WTC11 (cell line): ENCODE data around the gene CHTF18. TPM values are rescaled to one million over a fixed set of nuclear protein-coding genes. Genes with fewer than 3 reads are reported as not detected.

Experiments
- ATAC-seq: fragments of 200-7000 bp; cut with Tn5 transposase; 2 replicates; pipeline ENCODE4 v1.10.0; 2021; ENCODE audit warnings: mild to moderate bottlenecking, moderate library complexity
- CTCF ChIA-PET: fragments of 300-600 bp; sonication (Branson Sonifier 250); formaldehyde crosslinking; loops from one replicate; lab custom pipeline; 2021; ENCODE audit warnings: antibody characterized with exemption; lab: Charles Lee
- POLR2A ChIA-PET: fragments of 350-600 bp; sonication (Branson Sonifier 250); formaldehyde crosslinking; loops from one replicate; lab custom pipeline; 2021; ENCODE audit warnings: antibody characterized with exemption; lab: Charles Lee
- DNase-seq: peaks from one replicate; pipeline ENCODE4 v3.0.0; 2021; ENCODE audit warnings: low spot score
- H3K27ac Mint-ChIP-seq: 2 replicates; pipeline ENCODE4 v1.8.0; 2021; ENCODE audit warnings: mixed read lengths
- H3K27me3 Mint-ChIP-seq: 2 replicates; pipeline ENCODE4 v1.8.0; 2021; ENCODE audit warnings: low read depth, mild to moderate bottlenecking, moderate library complexity, mixed read lengths
- H3K36me3 Mint-ChIP-seq: 2 replicates; pipeline ENCODE4 v1.8.0; 2021; ENCODE audit warnings: mixed read lengths
- H3K4me1 Mint-ChIP-seq: 2 replicates; pipeline ENCODE4 v1.8.0; 2022; ENCODE audit warnings: mixed read lengths
- H3K4me3 Mint-ChIP-seq: 2 replicates; pipeline ENCODE4 v1.8.0; 2021; ENCODE audit warnings: mild to moderate bottlenecking, moderate library complexity, mixed read lengths
- H3K9me3 Mint-ChIP-seq: 2 replicates; pipeline ENCODE4 v1.8.0; 2021; ENCODE audit warnings: mixed read lengths
- AR ChIP-seq: fragments of 250-450 bp; sonication (Bioruptor Pico); IDR thresholded peaks from 2 replicates; pipeline ENCODE4 v1.9.0; 2021; ENCODE audit warnings: mild to moderate bottlenecking
- ATF1 ChIP-seq: sonication (generic); formaldehyde crosslinking; IDR thresholded peaks from 2 replicates; pipeline ENCODE4 v1.8.1; 2023; ENCODE audit warnings: mild to moderate bottlenecking, moderate library complexity, missing genetic modification reagents
- CDX4 ChIP-seq: fragments of 250-450 bp; sonication (Bioruptor Pico); IDR thresholded peaks from 2 replicates; pipeline ENCODE4 v1.9.0; 2021; ENCODE audit warnings: moderate library complexity, mild to moderate bottlenecking, inconsistent platforms, borderline replicate concordance
- CREM ChIP-seq: sonication (generic); formaldehyde crosslinking; IDR thresholded peaks from 2 replicates; pipeline ENCODE4 v1.8.1; 2022; ENCODE audit warnings: mild to moderate bottlenecking, missing genetic modification reagents, moderate library complexity
- E2F1 ChIP-seq: sonication (generic); formaldehyde crosslinking; IDR thresholded peaks from 2 replicates; pipeline ENCODE4 v1.8.0; 2022; ENCODE audit warnings: mild to moderate bottlenecking, missing genetic modification reagents
- E2F5 ChIP-seq: sonication (generic); formaldehyde crosslinking; IDR thresholded peaks from 2 replicates; pipeline ENCODE4 v1.8.1; 2022; ENCODE audit warnings: mild to moderate bottlenecking, moderate library complexity, missing genetic modification reagents
- ETV6 ChIP-seq: sonication (generic); formaldehyde crosslinking; IDR thresholded peaks from 2 replicates; pipeline ENCODE4 v1.8.1; 2022; ENCODE audit warnings: mild to moderate bottlenecking, missing genetic modification reagents
- FOXP1 ChIP-seq: sonication (generic); formaldehyde crosslinking; IDR thresholded peaks from 2 replicates; pipeline ENCODE4 v1.8.0; 2022; ENCODE audit warnings: missing genetic modification reagents, mild to moderate bottlenecking, moderate library complexity, borderline replicate concordance
- GRHL2 ChIP-seq: fragments of 250-450 bp; sonication (Bioruptor Pico); IDR thresholded peaks from 2 replicates; pipeline ENCODE4 v1.8.0; 2022; ENCODE audit warnings: mild to moderate bottlenecking, moderate library complexity; ENCODE audit not compliant: insufficient replicate concordance, severe bottlenecking
- GTF2I ChIP-seq: fragments of 250-450 bp; sonication (Bioruptor Pico); conservative IDR thresholded peaks from 2 replicates; pipeline ENCODE4 v1.4.0; 2021; ENCODE audit warnings: mild to moderate bottlenecking
- IRF1 ChIP-seq: sonication (generic); formaldehyde crosslinking; IDR thresholded peaks from 2 replicates; pipeline ENCODE4 v1.8.0; 2023; ENCODE audit warnings: missing genetic modification reagents
- JAZF1 ChIP-seq: fragments of 250-450 bp; sonication (Bioruptor Pico); IDR thresholded peaks from 2 replicates; pipeline ENCODE4 v1.9.0; 2021; ENCODE audit warnings: moderate library complexity, mild to moderate bottlenecking, inconsistent platforms
- KAT7 ChIP-seq: sonication (generic); formaldehyde crosslinking; IDR thresholded peaks from 2 replicates; pipeline ENCODE4 v1.8.1; 2023; ENCODE audit warnings: missing genetic modification reagents, mild to moderate bottlenecking, borderline replicate concordance
- MLX ChIP-seq: sonication (generic); formaldehyde crosslinking; IDR thresholded peaks from 2 replicates; pipeline ENCODE4 v1.8.1; 2023; ENCODE audit warnings: mild to moderate bottlenecking, missing genetic modification reagents, moderate library complexity
- NFYB ChIP-seq: sonication (generic); formaldehyde crosslinking; conservative IDR thresholded peaks from 2 replicates; pipeline ENCODE4 v1.8.0; 2022; ENCODE audit warnings: low read depth, missing genetic modification reagents
- NR3C1 ChIP-seq: sonication (generic); formaldehyde crosslinking; conservative IDR thresholded peaks from 2 replicates; pipeline ENCODE4 v1.8.1; 2023; ENCODE audit warnings: low read depth, mild to moderate bottlenecking, missing genetic modification reagents
- SMAD4 ChIP-seq: sonication (generic); formaldehyde crosslinking; IDR thresholded peaks from 2 replicates; pipeline ENCODE4 v1.8.0; 2022; ENCODE audit warnings: mild to moderate bottlenecking, missing genetic modification reagents
- USF1 ChIP-seq: sonication (generic); formaldehyde crosslinking; IDR thresholded peaks from 2 replicates; pipeline ENCODE4 v1.8.0; 2022; ENCODE audit warnings: mild to moderate bottlenecking, missing genetic modification reagents
- USF2 ChIP-seq: sonication (generic); formaldehyde crosslinking; IDR thresholded peaks from 2 replicates; pipeline ENCODE4 v1.8.1; 2023; ENCODE audit warnings: mild to moderate bottlenecking, missing genetic modification reagents, moderate library complexity
- ZNF263 ChIP-seq: sonication (generic); formaldehyde crosslinking; IDR thresholded peaks from 2 replicates; pipeline ENCODE4 v1.8.1; 2022; ENCODE audit warnings: low read depth, mild to moderate bottlenecking, moderate library complexity, missing genetic modification reagents
- ZNF317 ChIP-seq: sonication (generic); formaldehyde crosslinking; IDR thresholded peaks from 2 replicates; pipeline ENCODE4 v1.8.1; 2023; ENCODE audit warnings: low read depth, mild to moderate bottlenecking, moderate library complexity, missing genetic modification reagents, borderline replicate concordance
- ZNF396 ChIP-seq: fragments of 250-450 bp; sonication (Bioruptor Pico); IDR thresholded peaks from 2 replicates; pipeline ENCODE4 v1.8.0; 2021; ENCODE audit warnings: mild to moderate bottlenecking, moderate library complexity, borderline replicate concordance
- ZNF423 ChIP-seq: fragments of 250-450 bp; sonication (Bioruptor Pico); IDR thresholded peaks from 2 replicates; pipeline ENCODE4 v2.1.2; 2022; ENCODE audit warnings: mild to moderate bottlenecking, moderate library complexity
- total RNA-seq: library from RNA; stranded (reverse); gene quantifications from 3 replicates; pipeline ENCODE4 v1.2.3, GENCODE V29; 2021

The CHTF18 gene
- total RNA-seq, 1 experiment from 2014 or later = 183 TPM

GRCh38 chr16:805474-805873 is 17.1 kb downstream of the CHTF18 start:
- H3K36me3 Mint-ChIP-seq = peaks cover 2% of the 10 kb centered on the region; the same call in 1 of the 2 replicates
- H3K9me3 Mint-ChIP-seq = no peaks in the 10 kb centered on the region
- no peak for ATAC-seq
- peaks cover 9% of the 10 kb centered on the region for H3K4me1 Mint-ChIP-seq
- TF ChIP-seq SMAD4 (CRISPR knock-in tag) (no peak), NR3C1 (no peak), GTF2I (CRISPR knock-in tag) (no peak), MLX (CRISPR knock-in tag) (no peak), JAZF1 (CRISPR knock-in tag) (no peak), CREM (CRISPR knock-in tag) (no peak), E2F5 (CRISPR knock-in tag) (no peak), ATF1 (CRISPR knock-in tag) (no peak), ZNF423 (CRISPR knock-in tag) (no peak), GRHL2 (CRISPR knock-in tag) (no peak), ETV6 (CRISPR knock-in tag) (no peak)
- H3K4me3 Mint-ChIP-seq = peak overlapping the region; percentile 99; the same call in 1 of the 2 replicates
- peaks cover 46% of the 10 kb centered on the region for H3K27me3 Mint-ChIP-seq
- ChIA-PET CTCF (interaction anchor here (1.5 kb wide), 1 partner anchor 73 kb away, joined by 5 read pairs; no protein-coding TSS in a partner anchor), POLR2A (interaction anchor here (0.6 kb wide), 1 partner anchor 207 kb away, joined by 3 read pairs; no protein-coding TSS in a partner anchor)
- DNase-seq = no peak
- H3K27ac Mint-ChIP-seq = no peak overlapping the region

- Mint-ChIP-seq H3K27ac (peak overlapping the region; percentile 98), H3K27me3 (peaks cover 34% of the 10 kb centered on the region), H3K4me3 (peak overlapping the region; percentile 99), H3K4me1 (peaks cover 9% of the 10 kb centered on the region), H3K9me3 (peaks cover 3% of the 10 kb centered on the region; the same call in 1 of the 2 replicates), H3K36me3 (peaks cover 2% of the 10 kb centered on the region; the same call in 1 of the 2 replicates)
- POLR2A ChIA-PET = interaction anchor here (0.6 to 1.2 kb wide), 2 partner anchors 63 to 86 kb away, joined by 3 read pairs; partner anchors contain the start of gene ANTKMT
- DNase-seq (peak; percentile 93), ATAC-seq (peak; percentile 91)
- CTCF ChIA-PET = interaction anchor here (1.0 to 1.3 kb wide), 3 partner anchors 12 to 88 kb away, joined by 3 to 4 read pairs (median 3); partner anchors contain the start of gene MSLN
- TF ChIP-seq USF2 = peak; percentile 69
- no peak for TF ChIP-seq ZNF263
- TF ChIP-seq ZNF396 (CRISPR knock-in tag) = no peak
- TF ChIP-seq E2F1 (CRISPR knock-in tag) = no peak
- TF ChIP-seq KAT7 = no peak
- TF ChIP-seq CDX4 = no peak
- no peak; the same call in 1 of the 2 replicates for TF ChIP-seq ATF1 (CRISPR knock-in tag)
- no peak for TF ChIP-seq AR (CRISPR knock-in tag)
- peak; percentile 63; the same call in 1 of the 2 replicates for TF ChIP-seq E2F5 (CRISPR knock-in tag)
- peak; percentile 62 for TF ChIP-seq IRF1 (CRISPR knock-in tag)
- no peak for TF ChIP-seq USF1 (CRISPR knock-in tag)
- TF ChIP-seq FOXP1 (CRISPR knock-in tag) = peak; percentile 76; the same call in 1 of the 2 replicates
- TF ChIP-seq ZNF317 (CRISPR knock-in tag) = 0 out of 2 replicates have a peak, but pooled peaks have one; percentile 39
- peak; percentile 95 for TF ChIP-seq CREM (CRISPR knock-in tag)
- no peak for TF ChIP-seq NFYB
Observed at GRCh38 chr16:807347-808084, 19.1 kb downstream of the CHTF18 start.
